CD4-positive, CD25-positive, alpha-beta regulatory T cell (primary cell): ENCODE results near the gene ETNK2. TPM values are rescaled to one million over a fixed set of nuclear protein-coding genes. Genes with fewer than 3 reads are reported as not detected.

ENCODE experiments used
- ATAC-seq, 2 donors: fragments of 150-1000 bp; cut with Tn5 transposase; one replicate each; pipeline ENCODE4 v1.10.0; 2021; ENCODE audit warnings: low read depth in 2 of 2, moderate number of reproducible peaks in 2 of 2, moderate library complexity in 1 of 2
- DNase-seq, 3 donors: peaks; one replicate each; pipeline versions ENCODE4 v3.0.0 to v3.0.0-alpha.2; 2012 to 2022; ENCODE audit warnings: mixed read lengths in 1 of 3
- H3K27ac ChIP-seq: one replicate; pipeline ENCODE4 v1.7.0; 2013; ENCODE audit warnings: mild to moderate bottlenecking, low read length; ENCODE audit not compliant: insufficient read depth, poor library complexity, severe bottlenecking
- H3K27me3 ChIP-seq: one replicate; pipeline ENCODE4 v1.7.0; 2013; ENCODE audit warnings: low read length; ENCODE audit not compliant: control insufficient read depth, insufficient read depth
- H3K36me3 ChIP-seq: one replicate; pipeline ENCODE4 v1.7.0; 2013; ENCODE audit warnings: mild to moderate bottlenecking, low read length, moderate library complexity; ENCODE audit not compliant: control insufficient read depth, insufficient read depth
- H3K4me1 ChIP-seq: 2 replicates; pipeline ENCODE4 v1.7.0; 2013; ENCODE audit warnings: mild to moderate bottlenecking, low read length; ENCODE audit not compliant: insufficient read depth, control insufficient read depth, poor library complexity, severe bottlenecking
- H3K4me3 ChIP-seq: one replicate; pipeline ENCODE4 v1.7.0; 2013; ENCODE audit warnings: low read depth, mild to moderate bottlenecking, low read length, moderate library complexity
- H3K9me3 ChIP-seq, 2 experiments: 1 replicate in 1 of 2; 2 replicates in 1 of 2; pipeline ENCODE4 v1.7.0; 2013; ENCODE audit warnings: low read length in 2 of 2, mild to moderate bottlenecking in 1 of 2, moderate library complexity in 1 of 2; ENCODE audit not compliant: control insufficient read depth in 2 of 2
- H3K27ac Mint-ChIP-seq, 3 donors: one replicate each; pipeline ENCODE4 v1.8.0; 2020 to 2022; ENCODE audit warnings: mild to moderate bottlenecking in 3 of 3, mixed read lengths in 3 of 3, moderate library complexity in 2 of 3
- H3K27me3 Mint-ChIP-seq: one replicate; pipeline ENCODE4 v1.8.0; 2022; ENCODE audit warnings: mild to moderate bottlenecking, mixed read lengths
- H3K36me3 Mint-ChIP-seq: one replicate; pipeline ENCODE4 v1.8.0; 2020; ENCODE audit warnings: mixed read lengths
- H3K4me1 Mint-ChIP-seq, 4 donors: one replicate each; pipeline ENCODE4 v1.8.0; 2020 to 2022; ENCODE audit warnings: mixed read lengths in 4 of 4, mild to moderate bottlenecking in 1 of 4
- H3K4me3 Mint-ChIP-seq, 4 donors: one replicate each; pipeline ENCODE4 v1.8.0; 2020 to 2022; ENCODE audit warnings: mild to moderate bottlenecking in 4 of 4, mixed read lengths in 4 of 4, moderate library complexity in 3 of 4
- H3K9me3 Mint-ChIP-seq, 7 donors: one replicate each; pipeline ENCODE4 v1.8.0; 2020 to 2022; ENCODE audit warnings: mixed read lengths in 7 of 7, mild to moderate bottlenecking in 3 of 7, moderate library complexity in 2 of 7
- polyA plus RNA-seq, 4 donors: library from polyadenylated mRNA; unstranded; fragments of 300-500 nt; fragmentation: Illumina TruSeq; gene quantifications; one replicate each; pipeline ENCODE4 v1.2.3, GENCODE V29; 2021
- total RNA-seq: library from RNA; stranded (reverse); gene quantifications from one replicate; pipeline ENCODE4 v1.2.3, GENCODE V29; 2022

ETNK2 gene
- total and polyA plus RNA-seq, 5 donors from 2014 or later, result 0.55 to 3.0 (median 1.2) TPM

DNA sequence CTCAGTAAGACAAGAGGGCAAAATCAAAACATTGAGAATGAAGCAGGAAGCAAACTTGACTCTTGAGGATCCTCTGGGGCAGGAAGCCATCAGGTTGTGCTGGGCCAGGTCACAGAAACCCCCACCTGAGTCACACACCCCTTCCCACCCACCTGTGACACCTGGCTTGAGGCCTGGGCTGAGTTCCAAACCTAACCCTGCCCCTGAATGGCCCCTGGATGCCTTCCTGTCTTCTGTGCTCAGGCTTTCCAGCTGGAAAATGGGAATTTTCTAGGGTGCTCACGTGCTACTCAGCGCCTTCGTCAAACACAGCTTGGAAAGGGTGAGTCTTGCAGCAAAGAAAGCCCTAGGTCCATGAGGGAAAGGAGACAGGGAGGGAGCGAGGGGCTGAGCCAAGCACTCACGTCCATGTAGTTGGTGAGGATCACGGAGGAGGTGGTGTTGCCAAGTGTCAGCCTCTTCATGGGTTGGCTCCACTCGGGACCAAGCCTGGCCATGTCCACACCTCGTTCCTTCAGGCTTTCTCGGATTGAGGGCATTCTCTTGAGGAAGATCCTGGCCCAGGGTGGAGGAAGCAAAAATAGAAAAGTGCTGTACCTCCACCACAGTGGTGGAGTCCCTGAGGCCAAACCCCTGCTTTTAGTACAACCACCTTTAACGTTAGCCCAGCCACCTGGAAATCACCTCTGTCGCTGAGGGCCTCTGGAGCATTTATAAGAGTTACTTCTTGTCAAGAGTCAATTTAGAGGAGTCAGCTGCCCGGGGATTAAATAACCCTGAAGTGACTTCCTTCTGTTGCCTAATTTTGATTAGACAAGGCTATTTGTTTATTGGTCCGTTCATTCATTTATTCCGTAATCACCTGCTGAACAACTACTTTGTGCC lies 10.0 kb upstream of the ETNK2 start:
- Mint-ChIP-seq H3K4me3 (no peak overlapping the region), H3K27ac (peak overlapping the region in 1 of 3 donors; percentile 77)

GRCh38 chr1:204157962-204158361 lies 6.1 kb upstream of the ETNK2 start:
- H3K4me1 Mint-ChIP-seq, result peaks cover 0 to under 1% (median 0%) of the 10 kb centered on the region in 4 donors
- H3K27ac Mint-ChIP-seq, result no peak overlapping the region
- peaks cover 27% of the 10 kb centered on the region for H3K27me3 Mint-ChIP-seq
- H3K9me3 Mint-ChIP-seq, result peaks cover 0 to 3% (median 0%) of the 10 kb centered on the region in 7 donors
- Histone ChIP-seq H3K9me3 (no peaks in the 10 kb centered on the region), H3K4me3 (no peak overlapping the region), H3K4me1 (no peaks in the 10 kb centered on the region), H3K27ac (no peak overlapping the region), H3K27me3 (peaks cover 2% of the 10 kb centered on the region), H3K36me3 (no peaks in the 10 kb centered on the region)
- DNase-seq (no peak), ATAC-seq (no peak)
- peak overlapping the region in 1 of 4 donors; percentile 19 for H3K4me3 Mint-ChIP-seq
- no peaks in the 10 kb centered on the region for H3K36me3 Mint-ChIP-seq

More for the DNA sequence above, 10.0 kb upstream of the ETNK2 start:
- ATAC-seq (no peak), DNase-seq (no peak)
- H3K4me1 Mint-ChIP-seq, result no peaks in the 10 kb centered on the region
- no peaks in the 10 kb centered on the region for H3K36me3 ChIP-seq
- no peaks in the 10 kb centered on the region for H3K4me1 ChIP-seq
- H3K27ac ChIP-seq, result no peak overlapping the region
- peaks cover 8% of the 10 kb centered on the region for H3K27me3 Mint-ChIP-seq
- no peaks in the 10 kb centered on the region for H3K36me3 Mint-ChIP-seq
- H3K4me3 ChIP-seq, result no peak overlapping the region
- H3K9me3 ChIP-seq, result peaks cover 0 to 2% of the 10 kb centered on the region in 2 experiments
- peaks cover 3% of the 10 kb centered on the region for H3K27me3 ChIP-seq
- peaks cover 0 to 6% (median 0%) of the 10 kb centered on the region in 7 donors for H3K9me3 Mint-ChIP-seq

DNA sequence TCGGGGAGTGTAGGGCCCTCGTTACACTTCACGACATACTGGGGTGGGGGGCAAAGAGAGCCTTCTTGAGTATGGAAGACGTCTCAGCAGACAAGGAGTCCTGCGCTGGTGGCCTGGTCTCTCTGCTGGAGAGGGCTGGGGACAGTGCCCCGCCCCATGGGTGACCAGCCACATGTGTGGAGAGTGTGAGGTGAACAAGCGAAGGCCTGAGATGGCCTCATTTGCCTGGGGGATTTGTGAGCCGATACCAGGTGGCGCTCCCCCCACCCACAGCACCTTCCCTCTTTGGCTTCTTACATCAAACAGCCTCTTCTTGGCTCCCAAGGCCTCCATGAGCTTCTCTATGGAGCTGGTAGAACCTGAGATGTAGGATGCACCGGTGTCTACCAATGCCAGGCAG lies 4.0 kb upstream of the ETNK2 start:
- Mint-ChIP-seq H3K27me3 (peaks cover 30% of the 10 kb centered on the region), H3K27ac (no peak overlapping the region), H3K9me3 (peaks cover 0 to 3% (median 0%) of the 10 kb centered on the region in 7 donors), H3K4me1 (peaks cover 0 to 10% (median 0%) of the 10 kb centered on the region in 4 donors), H3K36me3 (no peaks in the 10 kb centered on the region), H3K4me3 (no peak overlapping the region)
- DNase-seq, result no peak
- Histone ChIP-seq H3K9me3 (no peaks in the 10 kb centered on the region), H3K27me3 (no peaks in the 10 kb centered on the region), H3K4me1 (peaks cover 9% of the 10 kb centered on the region), H3K4me3 (no peak overlapping the region), H3K36me3 (no peaks in the 10 kb centered on the region), H3K27ac (no peak overlapping the region)
- no peak for ATAC-seq

- peaks cover 36% of the 10 kb centered on the region for H3K27me3 Mint-ChIP-seq
- ATAC-seq (no peak), DNase-seq (no peak)
- H3K4me1 Mint-ChIP-seq, result peaks cover 0 to 18% (median 4%) of the 10 kb centered on the region in 4 donors
- peaks cover 0 to 3% (median 0%) of the 10 kb centered on the region in 7 donors for H3K9me3 Mint-ChIP-seq
- no peaks in the 10 kb centered on the region for H3K9me3 ChIP-seq
- no peaks in the 10 kb centered on the region for H3K36me3 ChIP-seq
- H3K4me1 ChIP-seq, result peaks cover 9% of the 10 kb centered on the region
- no peak overlapping the region for H3K27ac Mint-ChIP-seq
- H3K4me3 ChIP-seq, result no peak overlapping the region
- no peak overlapping the region for H3K27ac ChIP-seq
- H3K4me3 Mint-ChIP-seq, result peak overlapping the region in 2 of 4 donors; percentile 35 to 47
- no peaks in the 10 kb centered on the region for H3K27me3 ChIP-seq
- no peaks in the 10 kb centered on the region for H3K36me3 Mint-ChIP-seq
Observed at GRCh38 chr1:204154568-204155255, 2.9 kb upstream of the ETNK2 start.

DNA sequence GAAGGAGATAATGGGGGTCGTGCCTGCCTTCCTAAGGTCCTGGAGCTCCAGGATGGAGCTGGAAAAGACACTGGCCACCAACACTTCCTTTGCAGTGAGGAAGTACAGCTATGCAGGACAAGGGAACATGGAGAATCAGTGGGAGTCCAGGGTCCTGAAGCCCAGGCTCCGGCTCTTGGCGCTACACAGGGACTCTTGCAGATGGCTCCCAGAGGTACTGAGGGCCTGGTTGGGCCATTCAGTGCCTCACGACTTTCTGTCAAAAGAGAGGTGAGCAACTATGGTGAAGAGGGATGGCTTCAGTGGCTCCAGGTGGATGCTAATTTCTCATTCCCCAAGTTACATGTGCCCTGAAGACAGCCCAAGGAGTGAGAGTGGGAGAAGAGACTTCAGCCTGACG lies 1.8 kb upstream of the ETNK2 start:
- H3K9me3 ChIP-seq, result no peaks in the 10 kb centered on the region
- ATAC-seq, result no peak
- no peaks in the 10 kb centered on the region for H3K36me3 Mint-ChIP-seq
- H3K9me3 Mint-ChIP-seq, result peaks cover 0 to 4% (median 0%) of the 10 kb centered on the region in 7 donors
- H3K4me1 Mint-ChIP-seq, result peaks cover 0 to 18% (median 4%) of the 10 kb centered on the region in 4 donors
- no peak for DNase-seq
- no peaks in the 10 kb centered on the region for H3K36me3 ChIP-seq
- peaks cover 9% of the 10 kb centered on the region for H3K4me1 ChIP-seq
- no peak overlapping the region for H3K27ac ChIP-seq
- H3K27me3 ChIP-seq, result no peaks in the 10 kb centered on the region
- no peak overlapping the region for H3K27ac Mint-ChIP-seq
- peaks cover 41% of the 10 kb centered on the region for H3K27me3 Mint-ChIP-seq
- no peak overlapping the region for H3K4me3 ChIP-seq
- peak overlapping the region in 1 of 4 donors; percentile 10 for H3K4me3 Mint-ChIP-seq

DNA sequence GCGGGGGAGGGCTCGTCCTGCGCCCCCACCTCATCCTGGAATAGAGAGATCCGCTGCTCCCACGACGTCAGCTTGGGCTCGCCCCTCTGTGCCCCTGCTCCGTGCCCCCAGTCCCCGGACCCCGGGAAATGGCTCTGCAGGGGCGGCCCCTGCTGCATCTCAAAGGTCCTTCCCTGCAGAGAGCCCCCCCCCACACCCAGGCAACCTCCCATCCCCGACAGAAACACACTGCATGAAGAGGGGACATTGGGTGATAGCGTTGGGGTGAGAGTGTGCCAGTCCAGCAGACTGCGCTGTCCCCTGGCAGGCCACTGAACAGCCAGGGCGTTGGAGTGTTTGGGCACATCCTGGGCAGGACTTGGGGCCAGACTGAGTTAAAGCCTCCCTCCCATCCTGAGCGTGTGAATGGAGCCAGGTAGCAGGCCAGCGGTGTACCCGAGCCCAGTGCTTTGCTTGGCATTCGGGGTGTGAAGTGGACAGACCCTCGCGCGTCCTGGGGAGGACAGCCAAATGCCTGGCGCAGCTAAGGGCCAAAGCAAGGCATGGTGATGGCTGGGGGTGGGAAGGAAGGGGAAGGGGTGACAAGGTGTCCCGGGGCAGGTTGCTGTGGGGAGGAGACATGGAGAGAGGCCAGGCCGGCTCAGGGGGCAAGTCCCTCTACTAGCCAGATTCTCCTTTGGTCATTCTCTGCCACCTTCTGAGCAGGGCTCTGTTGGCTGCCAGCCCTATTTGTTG lies 633 bp upstream of the ETNK2 start:
- Histone ChIP-seq H3K4me1 (peaks cover 9% of the 10 kb centered on the region), H3K27ac (no peak overlapping the region), H3K9me3 (no peaks in the 10 kb centered on the region), H3K27me3 (no peaks in the 10 kb centered on the region), H3K36me3 (no peaks in the 10 kb centered on the region), H3K4me3 (no peak overlapping the region)
- no peaks in the 10 kb centered on the region for H3K36me3 Mint-ChIP-seq
- no peak for ATAC-seq
- H3K4me1 Mint-ChIP-seq, result peaks cover 0 to 18% (median 4%) of the 10 kb centered on the region in 4 donors
- H3K9me3 Mint-ChIP-seq, result peaks cover 0 to 2% (median 0%) of the 10 kb centered on the region in 7 donors
- no peak overlapping the region for H3K27ac Mint-ChIP-seq
- no peak for DNase-seq
- peak overlapping the region; percentile 68 to 82 (median 74) for H3K4me3 Mint-ChIP-seq
- peaks cover 41% of the 10 kb centered on the region for H3K27me3 Mint-ChIP-seq

- Mint-ChIP-seq H3K4me1 (peaks cover 0 to 18% (median 4%) of the 10 kb centered on the region in 4 donors), H3K27ac (no peak overlapping the region)
- no peak for DNase-seq
Observed at GRCh38 chr1:204150702-204151551, 917 bp downstream of the ETNK2 start.

More at GRCh38 chr1:204150702-204151551, 917 bp downstream of the ETNK2 start:
- no peak for ATAC-seq
- H3K36me3 ChIP-seq, result no peaks in the 10 kb centered on the region
- H3K4me1 ChIP-seq, result peaks cover 9% of the 10 kb centered on the region
- peaks cover 36% of the 10 kb centered on the region for H3K27me3 Mint-ChIP-seq
- H3K4me3 ChIP-seq, result no peak overlapping the region
- no peaks in the 10 kb centered on the region for H3K9me3 ChIP-seq
- no peaks in the 10 kb centered on the region for H3K36me3 Mint-ChIP-seq
- peak overlapping the region in 3 of 4 donors; percentile 72 to 78 (median 78) for H3K4me3 Mint-ChIP-seq
- H3K9me3 Mint-ChIP-seq, result peaks cover 0 to 2% (median 0%) of the 10 kb centered on the region in 7 donors
- H3K27ac ChIP-seq, result no peak overlapping the region
- no peaks in the 10 kb centered on the region for H3K27me3 ChIP-seq
